NCI-H1048 (cell line): Measurements from ENCODE around the gene CLRN2.
"Not testable (repeated sequence)": the region's sequence is repeated elsewhere in the genome, so short reads cannot be mapped to it uniquely, and the experiment has no call there.

Experiments
- DNase-seq: peaks from one replicate; lab custom pipeline; 2025; lab: John Stamatoyannopoulos, UW

CLRN2 gene

DNA sequence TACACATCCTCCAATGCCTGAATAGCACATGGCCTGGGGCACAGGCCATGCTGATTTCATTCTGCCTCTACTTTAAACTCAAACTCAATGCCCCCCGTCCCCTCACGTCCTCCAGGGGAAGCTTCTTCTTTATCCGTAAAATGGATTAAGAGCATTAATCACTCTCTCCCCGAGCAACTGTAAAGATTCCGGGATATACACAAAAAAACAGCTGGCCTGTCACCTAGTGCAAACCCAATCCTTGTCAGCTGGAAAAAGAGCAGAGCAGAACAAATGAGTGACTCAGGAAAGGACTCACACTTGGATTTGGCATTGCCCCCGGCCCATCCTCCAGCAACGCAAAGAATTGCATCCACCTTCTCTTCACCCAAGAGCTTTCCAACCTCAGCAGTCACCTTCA is 10.9 kb upstream of the CLRN2 start:
- no peak for DNase-seq

GRCh38 chr4:17510582-17510981 is 4.4 kb upstream of the CLRN2 start:
- DNase-seq, result no peak

- no peak for DNase-seq
These were observed 3.9 kb upstream of the CLRN2 start for GRCh38 chr4:17511051-17511450.

DNA sequence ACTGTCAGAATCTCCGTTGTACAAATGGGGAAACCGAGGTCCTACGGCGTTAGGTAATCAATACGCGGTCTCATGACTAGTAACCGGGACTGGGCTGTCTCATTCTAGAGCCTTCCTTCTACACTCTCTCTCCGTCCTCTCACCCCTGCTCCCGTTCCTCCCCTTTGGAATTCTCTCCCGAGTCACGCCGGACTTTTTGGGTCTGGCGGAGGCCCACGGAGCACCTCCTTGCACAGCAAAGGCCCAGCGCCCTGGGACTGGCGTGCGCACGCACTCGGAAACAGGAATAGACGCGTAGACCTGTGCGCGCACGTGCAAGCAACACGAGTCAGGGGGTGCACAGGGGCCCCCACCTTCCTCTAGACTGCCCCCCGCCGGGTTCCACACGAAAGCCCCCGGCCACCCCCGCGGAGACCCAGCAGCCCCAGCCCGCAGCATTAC is 3.4 kb upstream of the CLRN2 start:
- no peak for DNase-seq

GRCh38 chr4:17511950-17512795 is 2.8 kb upstream of the CLRN2 start, which contains the start of gene QDPR:
Gene QDPR, minus strand, starts transcription at chr4:17512090. Its CDS starts 36 bp downstream, at chr4:17512054.
- peak; percentile 48 for DNase-seq

GRCh38 chr4:17512973-17513665 is 1.8 kb upstream of the CLRN2 start:
- DNase-seq, result no peak

GRCh38 chr4:17515445-17516407 is 761 bp downstream of the CLRN2 start:
- no peak for DNase-seq

GRCh38 chr4:17516980-17517379 is 2.0 kb downstream of the CLRN2 start:
- DNase-seq, result no peak

- DNase-seq, result no peak
These were observed 2.7 kb downstream of the CLRN2 start for GRCh38 chr4:17517664-17518063.

DNA sequence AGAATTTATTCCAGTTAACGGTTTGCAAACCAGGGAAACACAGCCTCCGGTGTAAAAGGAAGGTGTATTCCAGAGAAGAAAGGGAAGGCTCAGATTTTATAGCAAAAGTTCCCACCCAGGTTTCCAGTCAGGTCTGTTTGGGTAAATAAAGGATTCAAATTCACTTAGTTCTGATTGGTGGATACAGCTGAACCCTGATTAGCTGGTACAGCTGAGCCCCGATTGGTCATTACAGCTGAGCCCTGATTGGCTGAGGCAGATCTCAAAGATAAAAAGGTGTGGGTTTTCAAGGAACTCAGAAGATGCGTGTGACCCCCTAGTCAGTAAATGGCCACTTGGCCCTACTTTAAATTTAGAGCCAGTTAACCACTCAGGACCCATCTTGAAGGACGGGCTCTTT is 6.6 kb downstream of the CLRN2 start:
- no peak for DNase-seq

GRCh38 chr4:17523662-17524061 is 8.7 kb downstream of the CLRN2 start:
- DNase-seq, result no peak

- no peak for DNase-seq
These were observed 11.9 kb downstream of the CLRN2 start for GRCh38 chr4:17526695-17527477.

DNA sequence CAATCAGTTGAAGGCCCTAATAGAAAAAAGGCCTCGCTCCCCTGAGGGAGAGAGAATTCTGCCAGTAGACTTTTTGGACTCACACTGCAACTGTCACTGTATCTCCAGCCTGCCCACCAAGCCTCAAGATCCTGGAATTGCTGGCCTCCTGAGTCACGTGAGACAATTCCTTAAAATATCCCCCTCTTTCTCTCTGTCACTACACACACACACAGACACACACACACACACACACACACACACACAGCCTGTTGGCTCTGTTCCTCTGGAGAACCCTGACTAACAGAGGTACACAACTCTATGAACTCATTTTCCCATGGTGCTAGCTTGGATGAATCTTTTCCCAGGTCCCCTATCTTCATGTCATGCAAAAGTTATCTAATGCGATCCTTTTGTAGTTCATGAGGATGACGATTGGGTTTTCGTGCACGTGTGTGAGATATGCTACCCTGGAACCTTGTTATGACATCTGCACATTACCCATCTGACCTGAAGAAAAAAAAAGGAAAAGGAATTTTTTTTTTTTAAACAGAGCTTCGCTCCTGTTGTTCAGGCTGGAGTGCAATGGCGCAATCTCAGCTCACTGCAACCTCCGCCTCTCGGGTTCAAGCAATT is 13.7 kb downstream of the CLRN2 start:
- DNase-seq, result no peak

- no peak for DNase-seq
These were observed 16.7 kb downstream of the CLRN2 start for GRCh38 chr4:17531538-17532285.

DNA sequence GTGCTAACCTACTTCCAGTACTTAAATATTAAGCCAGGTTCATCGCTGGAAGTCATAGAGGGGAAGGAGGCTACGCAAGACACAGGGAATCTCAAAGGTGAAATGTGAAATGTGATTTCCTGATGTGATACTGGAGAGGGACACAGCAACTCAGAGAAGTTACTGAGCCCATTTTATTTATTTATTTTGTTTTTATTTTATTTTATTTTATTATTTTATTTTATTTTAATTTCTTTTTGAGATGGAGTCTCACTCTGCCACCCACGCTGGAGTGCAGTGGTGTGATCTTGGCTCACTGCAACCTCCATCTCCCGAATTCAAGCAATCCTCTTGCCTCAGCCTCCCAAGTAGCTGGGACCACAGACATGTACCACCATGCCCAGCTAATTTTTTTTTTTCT is 19.7 kb downstream of the CLRN2 start:
- no peak for DNase-seq

GRCh38 chr4:17535242-17535641 is 20.3 kb downstream of the CLRN2 start:
- no peak for DNase-seq

GRCh38 chr4:17535906-17536305 is 20.9 kb downstream of the CLRN2 start:
- DNase-seq, result no peak

DNA sequence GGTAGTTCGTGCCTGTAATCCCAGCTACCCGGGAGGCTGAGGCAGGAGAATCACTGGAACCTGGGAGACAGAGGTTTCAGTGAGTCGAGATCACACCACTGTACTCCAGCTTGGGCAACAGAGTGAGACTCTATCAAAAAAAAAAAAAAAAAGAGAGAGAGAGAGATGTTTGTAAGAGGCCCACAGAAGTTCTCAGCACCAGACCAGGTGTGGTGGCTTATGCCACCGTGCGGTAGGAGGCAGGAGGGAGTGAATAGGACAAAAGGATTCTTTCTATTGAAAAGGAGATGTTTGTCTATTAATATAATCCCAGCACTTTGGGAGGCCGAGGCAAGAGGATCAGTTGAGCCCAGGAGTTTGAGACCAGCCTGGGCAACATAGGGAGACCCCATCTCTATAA is 22.1 kb downstream of the CLRN2 start:
- DNase-seq, result not testable (repeated sequence)

DNA sequence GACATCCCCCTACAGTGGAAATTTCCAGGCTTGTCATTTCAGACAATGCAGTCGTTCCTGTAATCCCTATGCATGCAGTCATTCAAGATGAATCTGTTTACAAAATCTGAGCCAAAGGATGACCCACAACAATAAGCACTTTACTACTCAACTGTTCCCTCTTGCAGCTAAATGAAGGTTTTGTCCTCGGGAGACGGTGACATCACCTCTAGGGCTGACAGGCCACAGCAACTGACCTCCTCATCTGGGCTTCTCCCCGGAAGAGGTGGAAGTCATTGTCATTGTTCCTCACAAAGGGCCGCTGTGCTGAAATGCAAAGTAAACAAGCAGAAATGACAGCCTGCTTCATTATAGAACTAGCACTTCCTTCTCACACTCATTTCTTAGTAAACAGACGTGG is 29.2 kb downstream of the CLRN2 start:
- no peak for DNase-seq

GRCh38 chr4:17544831-17545234 is 29.9 kb downstream of the CLRN2 start:
- DNase-seq, result peak; percentile 46
